K562 (cell line): ENCODE results near the gene FBXO46. TPM values are rescaled to one million over a fixed set of nuclear protein-coding genes. Genes with fewer than 3 reads are reported as not detected.

Source experiments
- ATAC-seq: fragments of 200-7000 bp; cut with Tn5 transposase; 3 replicates; pipeline ENCODE4 v1.9.1; 2020; ENCODE audit warnings: moderate library complexity
- BruUV-seq: library from RNA; stranded (reverse); fragments of 400-500 nt; replicated peaks from 2 replicates; lab custom pipeline; 2021; lab: Mats Ljungman, UMichigan
- CTCF ChIA-PET: fragments of 300-600 bp; formaldehyde crosslinking; extraction: SDS; loops from one replicate; lab custom pipeline; 2021; ENCODE audit warnings: low intra/inter-chr PET ratio; lab: Yijun Ruan, JAX
- POLR2A ChIA-PET: fragments of 300-600, 350-650 bp; sonication (Branson Sonifier 250); formaldehyde crosslinking; extraction: SDS; loops from one replicate; lab custom pipeline; 2021; ENCODE audit warnings: antibody characterized with exemption, inconsistent platforms; lab: Yijun Ruan, JAX
- DNase-seq, 4 experiments: peaks; one replicate each; pipeline versions ENCODE4 v3.0.0 to v3.0.0-alpha.2; 2011 to 2018; ENCODE audit warnings: low spot score in 3 of 4, mixed read lengths in 3 of 4; ENCODE audit errors: extremely low read depth in 1 of 4
- FAIRE-seq: peaks from 2 replicates; lab custom pipeline; 2011; peaks lifted over from hg19 to GRCh38; lab: Jason Lieb, UNC
- H2AFZ ChIP-seq: 2 replicates; pipeline ENCODE4 v1.6.0; 2011; ENCODE audit warnings: low read depth, low read length, control low read depth, inconsistent platforms
- H3K27ac ChIP-seq: fragments of 200-600 bp; 3 replicates; pipeline ENCODE4 v1.8.0; 2011; ENCODE audit warnings: low read depth, mild to moderate bottlenecking, control low read depth, inconsistent platforms, low read length, moderate library complexity, mixed read lengths; ENCODE audit errors: extremely low read depth
- H3K27me3 ChIP-seq, 2 experiments: fragments of 300-600 bp in 1 of 2; 2 replicates in 1 of 2; 3 replicates in 1 of 2; pipeline versions ENCODE4 v1.6.0 to v1.8.0; 2011; ENCODE audit warnings: inconsistent platforms in 2 of 2, low read length in 2 of 2, mild to moderate bottlenecking in 1 of 2, mixed read lengths in 1 of 2, moderate library complexity in 1 of 2; ENCODE audit not compliant: control insufficient read depth in 2 of 2, insufficient read depth in 2 of 2
- H3K36me3 ChIP-seq: fragments of 300-600 bp; 3 replicates; pipeline ENCODE4 v1.8.0; 2011; ENCODE audit warnings: mild to moderate bottlenecking, low read length, inconsistent platforms; ENCODE audit not compliant: control insufficient read depth, insufficient read depth
- H3K4me1 ChIP-seq, 2 experiments: fragments of 200-600 bp in 1 of 2; replicated peaks in 1 of 2; 2 replicates in 1 of 2; 3 replicates in 1 of 2; pipeline versions ENCODE4 v1.5.1 to v1.8.0; 2011; ENCODE audit warnings: inconsistent platforms in 2 of 2, low read length in 2 of 2, mild to moderate bottlenecking in 1 of 2, mixed read lengths in 1 of 2, moderate library complexity in 1 of 2; ENCODE audit not compliant: control insufficient read depth in 2 of 2, insufficient read depth in 2 of 2
- H3K4me2 ChIP-seq: 2 replicates; pipeline ENCODE4 v1.6.1; 2011; ENCODE audit warnings: low read length, control low read depth, inconsistent platforms, mixed read lengths; ENCODE audit not compliant: insufficient read depth
- H3K4me3 ChIP-seq: fragments of 200-600 bp; sonication (generic), shearing (Covaris generic); 2 replicates; pipeline ENCODE4 v1.5.1; 2016; ENCODE audit warnings: control low read depth, inconsistent platforms
- H3K79me2 ChIP-seq: fragments of 200-600 bp; 3 replicates; pipeline ENCODE4 v1.8.0; 2011; ENCODE audit warnings: low read length, inconsistent platforms; ENCODE audit not compliant: control insufficient read depth, insufficient read depth
- H3K9ac ChIP-seq, 2 experiments: 2 replicates each; pipeline versions ENCODE4 v1.6.0 to v1.6.1; 2011; ENCODE audit warnings: low read depth in 2 of 2, low read length in 2 of 2, control low read depth in 1 of 2, inconsistent platforms in 1 of 2, mild to moderate bottlenecking in 1 of 2, mixed read lengths in 1 of 2; ENCODE audit not compliant: insufficient read depth in 1 of 2
- H3K9me1 ChIP-seq: one replicate; pipeline ENCODE4 v1.6.0; 2011; ENCODE audit warnings: inconsistent platforms, mild to moderate bottlenecking, low read length, moderate library complexity; ENCODE audit not compliant: control insufficient read depth, insufficient read depth
- H3K9me3 ChIP-seq: replicated peaks from 2 replicates; pipeline ENCODE4 v1.5.1; 2011; ENCODE audit warnings: low read depth, low read length, inconsistent platforms; ENCODE audit not compliant: control insufficient read depth, insufficient read depth
- H4K20me1 ChIP-seq: replicated peaks from 2 replicates; pipeline ENCODE4 v1.6.1; 2011; ENCODE audit warnings: low read length, inconsistent platforms, mixed read lengths; ENCODE audit not compliant: control insufficient read depth, insufficient read depth
- ARID2 ChIP-seq: fragments of 450-650 bp; IDR thresholded peaks from 2 replicates; pipeline ENCODE4 v1.6.1; 2017; ENCODE audit warnings: antibody characterized with exemption, mild to moderate bottlenecking
- BHLHE40 ChIP-seq: IDR thresholded peaks from 2 replicates; pipeline ENCODE4 v1.6.1; 2011; ENCODE audit warnings: low read length, improper control_type of control experiment
- HCFC1 ChIP-seq: IDR thresholded peaks from 2 replicates; pipeline ENCODE4 v1.6.1; 2012; ENCODE audit warnings: low read depth, low read length, improper control_type of control experiment
- JUNB ChIP-seq: fragments of 450-650 bp; formaldehyde crosslinking; conservative IDR thresholded peaks from 2 replicates; pipeline ENCODE4 v1.4.0; 2020; ENCODE audit warnings: mild to moderate bottlenecking
- MAX ChIP-seq: sonication (generic); formaldehyde crosslinking; IDR thresholded peaks from 2 replicates; pipeline ENCODE4 v1.9.0; 2022; ENCODE audit warnings: mild to moderate bottlenecking, missing genetic modification reagents
- POLR2A ChIP-seq: fragments of 450-650 bp; conservative IDR thresholded peaks from 2 replicates; pipeline ENCODE4 v1.6.1; 2016
- POLR2G ChIP-seq: fragments of 200-400 bp; formaldehyde crosslinking; IDR thresholded peaks from 2 replicates; pipeline ENCODE4 v1.6.1; 2017; ENCODE audit warnings: low read depth, mild to moderate bottlenecking, antibody characterized with exemption, low read length, moderate library complexity
- RBFOX2 ChIP-seq: fragments of 200-400 bp; formaldehyde crosslinking; IDR thresholded peaks from 2 replicates; pipeline ENCODE4 v1.6.1; 2017; ENCODE audit warnings: low read depth, mild to moderate bottlenecking, low read length, moderate library complexity
- RBM22 ChIP-seq: fragments of 200-400 bp; formaldehyde crosslinking; IDR thresholded peaks from 2 replicates; pipeline ENCODE4 v1.6.1; 2018; ENCODE audit warnings: low read length, low read depth; ENCODE audit not compliant: poor library complexity, severe bottlenecking
- SP1 ChIP-seq: sonication (generic); formaldehyde crosslinking; IDR thresholded peaks from 2 replicates; pipeline ENCODE4 v1.8.1; 2022; ENCODE audit warnings: mild to moderate bottlenecking, missing genetic modification reagents
- STAG1 ChIP-seq: sonication (generic); formaldehyde crosslinking; IDR thresholded peaks from 2 replicates; pipeline ENCODE4 v1.5.0; 2020; ENCODE audit warnings: missing genetic modification reagents, borderline replicate concordance
- TEAD1 ChIP-seq, 2 experiments: fragments of 450-650 bp in 1 of 2; sonication (generic) in 1 of 2; formaldehyde crosslinking; IDR thresholded peaks; 2 replicates each; pipeline versions ENCODE4 v1.4.0 to v1.8.0; 2020 to 2022; ENCODE audit warnings: mild to moderate bottlenecking in 2 of 2, missing genetic modification reagents in 1 of 2
- ZBTB33 ChIP-seq: sonication (generic); formaldehyde crosslinking; IDR thresholded peaks from 2 replicates; pipeline ENCODE4 v1.8.1; 2023; ENCODE audit warnings: mild to moderate bottlenecking, missing genetic modification reagents
- ZFX ChIP-seq: sonication (generic); formaldehyde crosslinking; IDR thresholded peaks from 2 replicates; pipeline ENCODE4 v1.8.0; 2022; ENCODE audit warnings: mild to moderate bottlenecking, missing genetic modification reagents, moderate library complexity
- ZNF253 ChIP-seq: fragments of 250-450 bp; sonication (Bioruptor Pico); conservative IDR thresholded peaks from 2 replicates; pipeline ENCODE4 v1.6.1; 2021; ENCODE audit warnings: mild to moderate bottlenecking
- ZNF512 ChIP-seq: IDR thresholded peaks from 2 replicates; pipeline ENCODE4 v1.6.1; 2016; ENCODE audit warnings: missing genetic modification characterization, missing compliant biosample characterization
- ZNF707 ChIP-seq: fragments of 250-450 bp; sonication (Bioruptor Pico); conservative IDR thresholded peaks from 2 replicates; pipeline ENCODE4 v1.8.0; 2022; ENCODE audit warnings: inconsistent platforms, mild to moderate bottlenecking, moderate library complexity
- WGBS: fragments of 100-300 bp; shearing (Covaris generic); methylation state at CpG from one replicate; pipeline ENCODE4 v1.1.6; 2016; ENCODE audit warnings: low coverage, mixed read lengths; ENCODE audit not compliant: insufficient coverage; ENCODE audit errors: missing lambda C conversion rate; 5-methylcytosine and 5-hydroxymethylcytosine counted together
- in situ Hi-C: fragments of 300-500 bp; cut with MboI; formaldehyde crosslinking; loops from 4 replicates; pipeline ENCODE4 v1.15.0; 2018; ENCODE audit warnings: inconsistent platforms, mixed read lengths
- intact Hi-C: fragments of 100-400 bp; cut with micrococcal nuclease; formaldehyde crosslinking; loops from 2 replicates; pipeline ENCODE4 v1.14.2; 2022
- polyA plus RNA-seq, 8 experiments: library from polyadenylated mRNA; depleted of rRNA in 4 of 8; stranded (reverse) in 5 of 8; unstranded in 3 of 8; fragments of >200 nt; fragmentation: Nextera tagmentation in 2 of 8; fragmentation: Illumina TruSeq in 1 of 8; extraction: Ambion mirVana in 2 of 8; extraction: Trizol in 1 of 8; gene quantifications; 2 replicates each; pipeline versions ENCODE4 v1.2.1 to v1.2.3, GENCODE V29; 2011 to 2014; ENCODE audit warnings: inconsistent platforms in 1 of 8, missing spikeins in 1 of 8
- total RNA-seq, 7 experiments: library from RNA; depleted of rRNA in 6 of 7; stranded (reverse); fragments of >200 nt in 6 of 7; fragmentation: Illumina TruSeq in 2 of 7; extraction: Trizol in 2 of 7; gene quantifications; 2 replicates each; pipeline versions ENCODE4 v1.2.1 to v1.2.3, GENCODE V29; 2011 to 2021; ENCODE audit warnings: low replicate concordance in 1 of 7

FBXO46 gene
- total and polyA plus RNA-seq, 9 of the 15 experiments (the other 6 are each of a cell fraction or from before 2014, with no cell fraction given): 1.5 to 36.1 (median 7.3) TPM

GRCh38 chr19:45677351-45678230, 53.1 kb downstream of the FBXO46 start (continued):
- peak; percentile 70 for TF ChIP-seq SP1 (CRISPR knock-in tag)
- 0 out of 2 replicates have a peak, but pooled peaks have one; percentile 19 for TF ChIP-seq ZBTB33 (CRISPR knock-in tag)
- TF ChIP-seq STAG1: no peak
- no peak for TF ChIP-seq JUNB (CRISPR knock-in tag)
- TF ChIP-seq POLR2G: peak; percentile 50
- TF ChIP-seq ARID2: no peak
- TF ChIP-seq TEAD1 (CRISPR knock-in tag; IDR thresholded peaks at IDR 0.05): peak in 1 of 2 experiments; percentile 55; a peak in 1 of 4 replicates

- no peak for ATAC-seq
- intact Hi-C loops: no loop called here
- H3K4me3 ChIP-seq: no peak overlapping the region
- WGBS: 93% methylated on average over 17 of the region's 28 CpGs
- TF ChIP-seq ZNF253 (CRISPR knock-in tag) (no peak), POLR2G (peak; percentile 63), ZNF707 (CRISPR knock-in tag) (no peak), ZFX (no peak), MAX (CRISPR knock-in tag) (peak; percentile 38; the same call in 1 of the 2 replicates), RBM22 (peak; percentile 28), ZNF512 (tag) (no peak), BHLHE40 (no peak), RBFOX2 (peak; percentile 56; the same call in 1 of the 2 replicates), POLR2A (0 out of 2 replicates have a peak, but pooled peaks have one; percentile 13), HCFC1 (no peak)
- TF ChIP-seq, all 486 proteins: peak for 5
- H2AFZ ChIP-seq: no peak overlapping the region
- no TSS peak for BruUV-seq
- in situ Hi-C loops: no loop called here
- 0 out of 2 replicates have a peak, but pooled peaks cover 2% of the 10 kb centered on the region for H4K20me1 ChIP-seq
- FAIRE-seq (no peak), DNase-seq (no peak)
- no peak overlapping the region for H3K4me2 ChIP-seq
- H3K9me1 ChIP-seq: peaks cover 1% of the 10 kb centered on the region
- peaks cover 2 to 24% of the 10 kb centered on the region in 2 experiments; a peak in 2 of 5 replicates for H3K4me1 ChIP-seq
- POLR2A ChIA-PET: interaction anchor here (2.0 to 4.1 kb wide), 2 partner anchors 12 to 14 kb away, joined by 5 to 12 read pairs; no protein-coding TSS in a partner anchor
- H3K27ac ChIP-seq: no peak overlapping the region
- H3K36me3 ChIP-seq: peaks cover 57% of the 10 kb centered on the region
- H3K9ac ChIP-seq: no peak overlapping the region
- H3K9me3 ChIP-seq: no peaks in the 10 kb centered on the region
- H3K27me3 ChIP-seq: no peaks in the 10 kb centered on the region
- H3K79me2 ChIP-seq: no peaks in the 10 kb centered on the region
- CTCF ChIA-PET: no interaction called here
These were observed 53.8 kb downstream of the FBXO46 start for GRCh38 chr19:45676851-45677263.
